Endothelial cell of umbilical vein (primary cell): Measurements from ENCODE around the gene TMBIM6.

Source experiments
- CTCF ChIP-seq, 2 donors: IDR thresholded peaks; 1 replicate in 1 of 2; 2 replicates in 1 of 2; pipeline ENCODE4 v1.5.1; 2011; ENCODE audit warnings: low read length in 2 of 2, mild to moderate bottlenecking in 2 of 2, moderate library complexity in 2 of 2, control low read depth in 1 of 2, inconsistent platforms in 1 of 2, low read depth in 1 of 2; ENCODE audit not compliant: insufficient read depth in 1 of 2; ENCODE audit errors: extremely low read depth in 1 of 2
- EZH2 ChIP-seq: IDR thresholded peaks from 2 replicates; pipeline ENCODE4 v1.6.1; 2012; ENCODE audit warnings: borderline replicate concordance, low read depth, mild to moderate bottlenecking, moderate library complexity, low read length, inconsistent platforms; ENCODE audit not compliant: severe bottlenecking
- FOS ChIP-seq: IDR thresholded peaks from 2 replicates; pipeline ENCODE4 v1.6.1; 2011; ENCODE audit warnings: mild to moderate bottlenecking, low read length, moderate library complexity, borderline replicate concordance; ENCODE audit not compliant: insufficient read depth
- GATA2 ChIP-seq: IDR thresholded peaks from 2 replicates; pipeline ENCODE4 v1.7.0; 2011; ENCODE audit warnings: low read depth, mild to moderate bottlenecking, moderate library complexity, mixed read lengths, low read length; ENCODE audit not compliant: insufficient read length, insufficient read depth
- JUN ChIP-seq: IDR thresholded peaks from 2 replicates; pipeline ENCODE4 v1.6.1; 2011; ENCODE audit warnings: borderline replicate concordance, low read depth; ENCODE audit not compliant: insufficient read length, insufficient read depth
- MAX ChIP-seq: IDR thresholded peaks from 2 replicates; pipeline ENCODE4 v1.6.1; 2011; ENCODE audit not compliant: insufficient read depth, insufficient read length
- MYC ChIP-seq: IDR thresholded peaks from one replicate; pipeline ENCODE4 v1.6.1; 2011; ENCODE audit warnings: mild to moderate bottlenecking, low read depth, low read length
- POLR2A ChIP-seq: IDR thresholded peaks from 2 replicates; pipeline ENCODE4 v1.6.1; 2012; ENCODE audit warnings: low read depth, mild to moderate bottlenecking, control low read depth, low read length
- POLR2AphosphoS5 ChIP-seq: IDR thresholded peaks from 2 replicates; pipeline ENCODE4 v1.6.1; 2012; ENCODE audit warnings: low read depth, mild to moderate bottlenecking, control low read depth, low read length, moderate library complexity; ENCODE audit not compliant: insufficient read depth

DNA sequence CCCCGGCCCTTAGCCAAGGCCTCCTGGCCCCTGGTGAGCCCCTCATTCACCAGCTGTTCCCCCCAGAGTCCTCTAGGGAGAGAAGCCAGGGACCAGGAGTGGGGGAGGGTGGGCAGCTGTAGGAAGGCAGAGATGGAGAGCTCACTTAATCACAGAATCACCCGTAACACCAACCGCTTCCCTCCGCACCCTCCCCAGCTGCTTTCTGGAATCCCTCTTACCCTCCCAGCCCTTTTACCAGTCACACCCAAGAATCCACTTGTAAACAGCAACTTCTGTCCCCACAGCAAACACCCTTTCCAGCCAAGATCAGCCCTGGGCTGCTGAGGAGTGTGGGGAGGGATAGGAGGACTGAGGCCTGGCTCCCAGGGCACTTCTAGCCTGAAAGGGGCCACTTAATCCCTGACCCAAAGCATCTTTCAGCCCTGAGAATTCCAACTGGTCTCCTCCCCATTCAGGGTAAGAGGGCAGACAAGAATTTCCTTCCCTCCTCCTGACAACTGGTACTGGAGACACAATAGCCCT is 68.1 kb downstream of the TMBIM6 start:
- TF ChIP-seq CTCF (IDR thresholded peaks at IDR 0.05; ENCODE audit: extremely low read depth in 1 of 2, insufficient read depth in 1 of 2, low read depth in 1 of 2, low read length in 2 of 2) (no peak), POLR2AphosphoS5 (no peak), MAX (no peak), GATA2 (no peak), EZH2 (no peak), POLR2A (no peak), FOS (no peak), JUN (no peak), MYC (no peak)
